Measurements from ENCODE around the gene PIWIL4.

Gene PIWIL4

GRCh38 chr11:94662846-94663390 is 95.8 kb downstream of the PIWIL4 start:
- no peak for DNase-seq (ENCODE audit: low read depth)

GRCh38 chr11:94664346-94664745 is 97.2 kb downstream of the PIWIL4 start:
- DNase-seq (ENCODE audit: low read depth): no peak

- no peak for DNase-seq (ENCODE audit: low read depth)
Measured at GRCh38 chr11:94665116-94665659, 98.0 kb downstream of the PIWIL4 start.

GRCh38 chr11:94666792-94667721 is 99.9 kb downstream of the PIWIL4 start:
- DNase-seq (ENCODE audit: low read depth): no peak

- no peak for DNase-seq (ENCODE audit: low read depth)
Measured at GRCh38 chr11:94668212-94668793, 101.1 kb downstream of the PIWIL4 start.

- no peak for DNase-seq (ENCODE audit: low read depth)
Measured at GRCh38 chr11:94669023-94669422, 101.9 kb downstream of the PIWIL4 start.

Data from activated T-cell treated with anti-CD3 and anti-CD28 coated beads for 24 hours (primary cell).